ENCODE data around the gene EPHB2. TPM values are rescaled to one million over a fixed set of nuclear protein-coding genes. Genes with fewer than 3 reads are reported as not detected.

Gene EPHB2
- total and polyA plus RNA-seq, 2 donors (not counting 3 experiments of a cell fraction or from before 2014, with no cell fraction given), result 50.8 to 69.1 TPM

GRCh38 chr1:22917989-22918388, 207.3 kb downstream of the EPHB2 start:
- CTCF ChIA-PET, result interaction anchor here (1.1 to 3.2 kb wide), 2 partner anchors 214 to 252 kb away, joined by 4 to 8 read pairs; no protein-coding TSS in a partner anchor
- no TSS peak for BruUV-seq (replicated peaks)
- TF ChIP-seq JUN (IDR thresholded peaks at IDR 0.05; ENCODE audit: borderline replicate concordance, insufficient read depth, insufficient read length, low read depth) (no peak), MYC (IDR thresholded peaks at IDR 0.05; ENCODE audit: low read depth, low read length) (no peak), GATA2 (IDR thresholded peaks at IDR 0.05; ENCODE audit: insufficient read depth, insufficient read length, low read depth, low read length) (no peak)

GRCh38 chr1:22918644-22919043, 208.0 kb downstream of the EPHB2 start:
- Histone ChIP-seq H3K79me2 (ENCODE audit: control insufficient read depth, insufficient read depth, low read length) (no peaks in the 10 kb centered on the region), H4K20me1 (replicated peaks; ENCODE audit: control insufficient read depth, extremely low read depth, insufficient read depth, low read length) (no peaks in the 10 kb centered on the region), H3K4me2 (ENCODE audit: insufficient read depth, low read length) (no peak overlapping the region), H3K9ac (replicated peaks; ENCODE audit: extremely low read depth, insufficient read depth, low read length) (no peak overlapping the region), H3K27ac (ENCODE audit: insufficient read depth, low read depth, low read length) (no peak overlapping the region), H3K9me1 (replicated peaks; ENCODE audit: control insufficient read depth, extremely low read depth, insufficient read depth, low read length) (no peaks in the 10 kb centered on the region), H3K36me3 (ENCODE audit: control insufficient read depth in 2 of 2, extremely low read depth in 1 of 2, insufficient read depth in 2 of 2, low read length in 2 of 2) (no peaks in the 10 kb centered on the region), H3K4me3 (replicated peaks in 1 of 3; ENCODE audit: insufficient read depth in 1 of 3, low read depth in 1 of 3, low read length in 3 of 3) (no peak overlapping the region), H2AFZ (ENCODE audit: low read depth, low read length) (no peak overlapping the region), H3K27me3 (ENCODE audit: control insufficient read depth in 2 of 2, insufficient read depth in 2 of 2, low read length in 2 of 2) (no peaks in the 10 kb centered on the region), H3K9me3 (replicated peaks; ENCODE audit: control insufficient read depth, insufficient read depth, low read length) (no peaks in the 10 kb centered on the region), H3K4me1 (ENCODE audit: control insufficient read depth, extremely low read depth, insufficient read depth, low read length) (no peaks in the 10 kb centered on the region)
- CTCF ChIA-PET, result interaction anchor here (0.9 kb wide), 1 partner anchor 579 kb away, joined by 3 read pairs; no protein-coding TSS in a partner anchor
- dilution Hi-C loops (cut with MboI; ENCODE audit: extremely low pct_ligation_motif_present, low sequenced_read_pairs), result no loop called here
- no TSS peak for BruUV-seq (replicated peaks)
- no peak for FAIRE-seq
- POLR2A ChIA-PET, result no interaction called here
- TF ChIP-seq CTCF (IDR thresholded peaks at IDR 0.05; ENCODE audit: extremely low read depth in 1 of 2, insufficient read depth in 1 of 2, low read depth in 1 of 2, low read length in 2 of 2) (no peak), GATA2 (IDR thresholded peaks at IDR 0.05; ENCODE audit: insufficient read depth, insufficient read length, low read depth, low read length) (no peak), POLR2A (IDR thresholded peaks at IDR 0.05; ENCODE audit: low read depth, low read length) (no peak), MYC (IDR thresholded peaks at IDR 0.05; ENCODE audit: low read depth, low read length) (no peak), JUN (IDR thresholded peaks at IDR 0.05; ENCODE audit: borderline replicate concordance, insufficient read depth, insufficient read length, low read depth) (no peak), FOS (IDR thresholded peaks at IDR 0.05; ENCODE audit: borderline replicate concordance, insufficient read depth, low read length) (no peak), MAX (IDR thresholded peaks at IDR 0.05; ENCODE audit: insufficient read depth, insufficient read length) (no peak), POLR2AphosphoS5 (IDR thresholded peaks at IDR 0.05; ENCODE audit: insufficient read depth, low read depth, low read length) (no peak), EZH2 (IDR thresholded peaks at IDR 0.05; ENCODE audit: borderline replicate concordance, low read depth, low read length, severe bottlenecking) (no peak)
- DNase-seq (ENCODE audit: low read depth, low spot score), result no peak
- intact Hi-C loops (cut with micrococcal nuclease), result no loop called here

More at GRCh38 chr1:22917989-22918388, 207.3 kb downstream of the EPHB2 start:
- Histone ChIP-seq H3K9me3 (replicated peaks; ENCODE audit: control insufficient read depth, insufficient read depth, low read length) (no peaks in the 10 kb centered on the region), H3K4me1 (ENCODE audit: control insufficient read depth, extremely low read depth, insufficient read depth, low read length) (no peaks in the 10 kb centered on the region), H3K36me3 (ENCODE audit: control insufficient read depth in 2 of 2, extremely low read depth in 1 of 2, insufficient read depth in 2 of 2, low read length in 2 of 2) (peaks cover 0 to 5% of the 10 kb centered on the region in 2 experiments), H3K79me2 (ENCODE audit: control insufficient read depth, insufficient read depth, low read length) (no peaks in the 10 kb centered on the region), H3K27me3 (ENCODE audit: control insufficient read depth in 2 of 2, insufficient read depth in 2 of 2, low read length in 2 of 2) (no peaks in the 10 kb centered on the region), H2AFZ (ENCODE audit: low read depth, low read length) (no peak overlapping the region), H3K4me3 (replicated peaks in 1 of 3; ENCODE audit: insufficient read depth in 1 of 3, low read depth in 1 of 3, low read length in 3 of 3) (no peak overlapping the region), H3K9ac (replicated peaks; ENCODE audit: extremely low read depth, insufficient read depth, low read length) (no peak overlapping the region), H4K20me1 (replicated peaks; ENCODE audit: control insufficient read depth, extremely low read depth, insufficient read depth, low read length) (no peaks in the 10 kb centered on the region), H3K27ac (ENCODE audit: insufficient read depth, low read depth, low read length) (no peak overlapping the region), H3K4me2 (ENCODE audit: insufficient read depth, low read length) (no peak overlapping the region), H3K9me1 (replicated peaks; ENCODE audit: control insufficient read depth, extremely low read depth, insufficient read depth, low read length) (no peaks in the 10 kb centered on the region)
- no peak for FAIRE-seq
- intact Hi-C loops (cut with micrococcal nuclease), result no loop called here
- POLR2A ChIA-PET, result no interaction called here
- no peak for DNase-seq (ENCODE audit: low read depth, low spot score)
- dilution Hi-C loops (cut with MboI; ENCODE audit: extremely low pct_ligation_motif_present, low sequenced_read_pairs), result no loop called here
